GM12873 (cell line): ENCODE results near the gene USP21.

Experiments
- CTCF ChIP-seq: IDR thresholded peaks from 2 replicates; pipeline ENCODE4 v1.5.1; 2012; ENCODE audit warnings: low read depth, mild to moderate bottlenecking, moderate library complexity, low read length, control low read depth; ENCODE audit not compliant: insufficient read depth; ENCODE audit errors: missing control alignments

The USP21 gene

GRCh38 chr1:161172776-161173376, 13.6 kb downstream of the USP21 start:
- TF ChIP-seq CTCF: no peak

DNA sequence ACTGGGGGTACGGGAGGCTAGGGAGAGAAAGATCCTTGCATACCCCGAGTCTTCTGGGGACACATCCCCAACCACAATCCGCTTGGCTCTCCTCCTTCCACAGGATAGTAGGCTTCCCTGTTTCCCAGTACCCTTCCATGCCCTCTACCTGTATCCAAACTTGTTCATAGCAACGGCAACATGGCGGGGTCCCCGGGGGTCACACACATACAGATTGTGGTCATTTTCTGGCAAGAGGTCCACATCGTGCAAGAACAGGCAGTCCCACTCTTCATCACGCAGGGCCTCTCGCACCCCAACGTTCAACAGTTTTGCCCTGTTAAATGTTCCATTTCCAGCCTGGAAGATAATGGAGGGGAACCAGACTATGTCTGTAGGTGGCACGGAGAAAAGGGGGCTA, 14.4 kb downstream of the USP21 start:
- no peak for TF ChIP-seq CTCF

DNA sequence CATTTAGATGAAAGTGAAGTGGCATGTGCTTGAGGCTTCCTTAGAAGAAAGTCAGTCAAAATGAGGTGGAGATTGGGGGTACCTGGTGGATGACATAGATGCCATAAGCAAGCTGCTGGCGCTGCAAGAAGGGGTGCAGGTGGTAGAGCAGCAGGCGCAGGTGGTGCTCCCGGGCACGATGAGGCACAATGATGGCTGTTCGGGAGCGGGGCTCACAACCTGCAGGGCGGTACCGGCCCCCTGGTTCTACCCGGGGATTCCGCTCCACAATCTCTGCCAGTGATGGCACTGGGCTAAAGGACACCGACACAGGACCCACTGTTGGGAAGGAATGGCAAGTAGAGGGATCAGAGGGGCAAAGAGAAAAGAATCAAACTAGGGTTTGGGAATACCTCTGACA, 15.6 kb downstream of the USP21 start:
- no peak for TF ChIP-seq CTCF

DNA sequence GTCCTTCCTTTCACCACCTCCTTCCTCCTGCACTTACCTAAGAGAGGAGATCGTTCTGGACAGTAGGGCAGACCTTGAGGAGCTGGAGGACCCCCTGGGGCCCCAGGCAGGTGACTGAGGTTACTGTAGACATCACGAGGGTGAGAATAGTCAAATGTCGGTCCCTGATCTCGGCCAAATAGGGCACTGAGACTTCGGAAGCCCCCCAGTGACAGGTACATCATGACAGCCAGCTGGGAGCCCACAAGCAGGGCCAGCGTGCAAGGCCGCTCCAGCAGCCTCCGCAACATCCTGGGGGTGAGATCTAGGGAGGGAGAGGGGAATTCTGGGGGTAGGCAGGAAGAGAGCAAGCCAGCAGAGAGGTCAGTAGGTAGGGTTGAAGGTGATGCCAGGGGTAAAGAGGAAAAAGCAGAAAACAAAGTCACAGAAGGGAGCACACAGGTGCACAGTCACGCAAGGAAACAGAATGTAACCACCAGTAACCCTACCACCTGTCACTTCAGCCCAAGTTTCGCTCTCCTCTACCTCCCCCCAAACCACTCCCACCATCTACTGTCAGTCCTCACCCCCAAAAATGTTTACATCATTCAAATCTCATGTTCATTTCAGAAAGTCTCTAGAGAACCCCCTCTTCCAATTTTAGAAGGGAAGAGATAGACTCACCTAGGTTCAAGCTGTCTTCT, 16.6 kb downstream of the USP21 start:
- TF ChIP-seq CTCF: no peak

DNA sequence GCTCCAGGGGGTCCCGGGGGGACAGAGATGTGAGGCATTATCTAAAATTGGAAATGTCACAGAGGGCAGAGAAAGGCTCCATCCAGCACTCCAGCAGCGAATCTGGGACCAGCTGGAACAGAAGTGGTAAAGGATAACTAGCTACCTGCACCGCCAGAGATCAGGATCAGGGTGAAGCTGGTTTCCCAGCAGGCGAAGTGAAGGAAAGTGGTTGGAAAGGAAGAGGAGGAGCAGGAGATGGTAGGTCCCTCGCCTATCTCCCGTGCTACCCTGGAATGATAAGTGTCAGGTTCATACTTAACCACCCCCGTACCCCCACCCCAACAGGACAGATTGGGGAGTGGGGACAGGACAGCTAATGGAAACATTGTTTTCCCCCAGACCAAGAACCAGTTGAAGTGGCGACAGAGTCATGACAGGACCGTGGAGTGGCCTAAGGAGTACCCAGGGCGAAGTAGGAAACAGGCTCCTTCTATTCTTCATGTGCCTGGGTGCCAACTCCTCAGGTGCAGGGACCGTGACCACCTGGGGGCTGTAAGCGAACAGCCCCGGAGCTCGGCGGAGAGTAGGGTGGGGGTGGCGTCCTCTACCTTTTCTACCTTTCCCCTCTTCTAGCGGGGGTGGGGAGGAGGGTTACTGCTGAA, 17.3 kb downstream of the USP21 start:
- TF ChIP-seq CTCF: no peak

DNA sequence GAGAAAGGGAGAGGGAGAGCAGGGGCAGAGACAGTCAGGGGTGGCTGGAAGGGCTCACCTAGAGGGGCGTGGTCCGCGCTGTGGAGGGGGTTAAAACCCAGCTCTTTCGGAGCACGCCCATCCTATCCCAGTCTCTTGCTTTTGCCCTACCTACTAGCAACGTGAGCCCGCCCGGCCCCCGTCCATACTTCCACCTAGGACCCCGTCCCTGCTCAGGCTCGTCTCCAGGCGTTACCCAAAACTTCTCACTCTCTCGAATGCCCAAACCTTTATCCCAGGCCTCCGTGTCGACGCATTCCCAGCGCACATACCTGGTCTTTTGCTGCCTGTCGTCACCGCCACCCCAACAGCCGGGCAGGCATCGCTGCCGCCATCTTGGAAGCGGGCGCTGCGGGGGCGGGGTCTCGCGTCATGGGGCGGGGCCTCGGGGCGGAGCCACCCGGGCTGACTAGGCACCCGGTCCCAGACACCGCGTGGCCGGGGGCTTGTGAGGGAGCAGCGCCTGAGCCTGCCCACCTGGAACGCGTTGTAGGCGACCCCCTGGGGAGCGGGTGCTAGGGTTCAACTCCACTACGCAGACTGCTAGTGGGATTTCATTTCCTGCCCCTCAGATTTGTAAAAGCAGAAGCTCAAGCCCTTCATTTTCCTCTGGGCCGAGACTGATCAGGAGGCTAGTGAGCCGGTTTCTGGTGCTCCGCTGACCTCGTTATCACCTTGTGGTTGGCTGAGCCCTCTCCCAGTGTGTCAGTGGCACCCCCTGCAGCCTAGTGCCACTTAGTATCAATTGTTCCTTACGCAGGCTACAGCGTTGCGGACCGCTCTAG, 18.0 kb downstream of the USP21 start, which contains the start of gene B4GALT3:
TSS of gene B4GALT3 (minus strand) at position 396 of the 824 bp plus-strand sequence. CDS start 1,447 bp downstream, outside the sequence.
- TF ChIP-seq CTCF: no peak

- TF ChIP-seq CTCF: no peak
Observed at GRCh38 chr1:161177936-161178244, 18.6 kb downstream of the USP21 start.
